Activated CD4-positive, alpha-beta T cell treated with anti-CD3 and anti-CD28 coated beads, Interleukin-2, amount 50 U/mL, for 16 hours (primary cell): Measurements from ENCODE around the gene AP1M2.
A peak's percentile ranks its signal among the peaks of the same experiment; 100 is the strongest.
"Not testable (repeated sequence)": the region's sequence is repeated elsewhere in the genome, so short reads cannot be mapped to it uniquely, and the experiment has no call there.

ENCODE experiments used
- DNase-seq: peaks from one replicate; pipeline ENCODE4 v3.0.0-alpha.2; 2020

Gene AP1M2

GRCh38 chr19:10560154-10560553 lies 27.0 kb downstream of the AP1M2 start:
- no peak for DNase-seq

- DNase-seq, result no peak
Measured at GRCh38 chr19:10557603-10558197, 29.4 kb downstream of the AP1M2 start.

- no peak for DNase-seq
Measured at GRCh38 chr19:10555610-10555973, 31.5 kb downstream of the AP1M2 start.

GRCh38 chr19:10554760-10555609 lies 32.1 kb downstream of the AP1M2 start:
- no peak for DNase-seq

- DNase-seq, result peak; percentile 64
Measured at GRCh38 chr19:10553943-10554381, 33.1 kb downstream of the AP1M2 start.

GRCh38 chr19:10553087-10553667 lies 33.9 kb downstream of the AP1M2 start:
- DNase-seq, result no peak

- no peak for DNase-seq
Measured at GRCh38 chr19:10552510-10553053, 34.5 kb downstream of the AP1M2 start.

GRCh38 chr19:10551698-10552301 lies 35.3 kb downstream of the AP1M2 start:
- peak; percentile 57 for DNase-seq

GRCh38 chr19:10551006-10551405 lies 36.1 kb downstream of the AP1M2 start:
- not testable (repeated sequence) for DNase-seq

- no peak for DNase-seq
Measured at GRCh38 chr19:10550336-10550735, 36.8 kb downstream of the AP1M2 start.

- no peak for DNase-seq
Measured at GRCh38 chr19:10549733-10550132, 37.4 kb downstream of the AP1M2 start.

GRCh38 chr19:10548746-10549276 lies 38.3 kb downstream of the AP1M2 start:
- DNase-seq, result no peak

- no peak for DNase-seq
Measured at GRCh38 chr19:10546817-10547216, 40.3 kb downstream of the AP1M2 start.

- DNase-seq, result no peak
Measured at GRCh38 chr19:10544753-10545251, 42.3 kb downstream of the AP1M2 start.

GRCh38 chr19:10544242-10544752 lies 42.8 kb downstream of the AP1M2 start:
- no peak for DNase-seq

GRCh38 chr19:10543420-10544241 lies 43.5 kb downstream of the AP1M2 start, which contains the start of gene ATG4D:
ATG4D (plus strand) TSS chr19:10543904; CDS start chr19:10544091, 187 bp downstream.
- DNase-seq, result peak; percentile 71

- DNase-seq, result no peak
Measured at GRCh38 chr19:10543059-10543419, 44.1 kb downstream of the AP1M2 start.

GRCh38 chr19:10539016-10539415 lies 48.1 kb downstream of the AP1M2 start:
- DNase-seq, result not testable (repeated sequence)

GRCh38 chr19:10538204-10538983 lies 48.7 kb downstream of the AP1M2 start:
- DNase-seq, result no peak

- no peak for DNase-seq
Measured at GRCh38 chr19:10537668-10538067, 49.4 kb downstream of the AP1M2 start.

- no peak for DNase-seq
Measured at GRCh38 chr19:10535613-10536012, 51.5 kb downstream of the AP1M2 start.
